Measurements from ENCODE around the gene APOF.
"Not testable (repeated sequence)": the region's sequence is repeated elsewhere in the genome, so short reads cannot be mapped to it uniquely, and the experiment has no call there.

The APOF gene

DNA sequence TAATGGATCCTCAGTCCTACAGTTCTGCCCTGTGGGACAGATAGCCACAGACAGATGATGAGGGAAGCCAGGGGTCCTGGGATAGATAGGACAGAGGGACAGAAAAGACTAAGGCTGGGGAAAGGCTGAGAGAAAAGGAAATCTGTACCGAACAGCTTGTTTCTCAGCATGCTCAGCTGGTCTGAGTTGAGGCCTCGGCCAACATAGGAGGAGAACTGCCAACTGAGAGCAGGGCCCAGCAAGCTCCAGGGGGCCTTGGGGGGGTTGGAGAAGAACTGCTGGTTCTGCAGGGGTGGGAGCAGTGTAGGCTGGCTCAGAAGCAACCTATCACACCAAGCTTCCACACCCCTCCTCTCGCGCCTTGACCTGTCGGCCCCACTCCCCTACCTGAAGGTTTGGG is 13.9 kb downstream of the APOF start:
- TF ChIP-seq, protein P1, sequence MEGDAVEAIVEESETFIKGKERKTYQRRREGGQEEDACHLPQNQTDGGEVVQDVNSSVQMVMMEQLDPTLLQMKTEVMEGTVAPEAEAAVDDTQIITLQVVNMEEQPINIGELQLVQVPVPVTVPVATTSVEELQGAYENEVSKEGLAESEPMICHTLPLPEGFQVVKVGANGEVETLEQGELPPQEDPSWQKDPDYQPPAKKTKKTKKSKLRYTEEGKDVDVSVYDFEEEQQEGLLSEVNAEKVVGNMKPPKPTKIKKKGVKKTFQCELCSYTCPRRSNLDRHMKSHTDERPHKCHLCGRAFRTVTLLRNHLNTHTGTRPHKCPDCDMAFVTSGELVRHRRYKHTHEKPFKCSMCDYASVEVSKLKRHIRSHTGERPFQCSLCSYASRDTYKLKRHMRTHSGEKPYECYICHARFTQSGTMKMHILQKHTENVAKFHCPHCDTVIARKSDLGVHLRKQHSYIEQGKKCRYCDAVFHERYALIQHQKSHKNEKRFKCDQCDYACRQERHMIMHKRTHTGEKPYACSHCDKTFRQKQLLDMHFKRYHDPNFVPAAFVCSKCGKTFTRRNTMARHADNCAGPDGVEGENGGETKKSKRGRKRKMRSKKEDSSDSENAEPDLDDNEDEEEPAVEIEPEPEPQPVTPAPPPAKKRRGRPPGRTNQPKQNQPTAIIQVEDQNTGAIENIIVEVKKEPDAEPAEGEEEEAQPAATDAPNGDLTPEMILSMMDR (IDR thresholded peaks at IDR 0.05; ENCODE audit: borderline replicate concordance, control extremely low read depth, extremely low read depth, insufficient read depth, missing control alignments): no peak
- in situ Hi-C loops (cut with MboI; ENCODE audit: low sequenced_read_pairs, unreplicated experiment): no loop called here
- no peak for DNase-seq (ENCODE audit: low spot score)

DNA sequence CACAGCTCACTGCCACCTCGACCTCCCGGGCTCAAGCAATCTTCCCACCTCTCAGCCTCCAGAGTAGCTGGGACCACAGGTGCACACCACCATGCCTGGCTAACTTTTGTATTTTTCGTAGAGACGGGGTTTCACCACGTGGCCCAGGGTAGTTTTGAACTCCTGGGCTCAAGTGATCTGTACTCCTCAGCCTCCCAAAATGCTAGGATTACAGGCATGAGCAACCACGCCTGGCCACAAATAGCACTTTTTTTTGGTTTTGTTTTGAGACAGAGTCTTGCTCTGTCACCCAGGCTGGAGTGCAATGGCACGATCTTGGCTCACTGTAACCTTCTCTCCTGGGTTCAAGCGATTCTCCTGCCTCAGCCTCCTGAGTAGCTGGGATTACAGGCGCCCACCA is 15.4 kb downstream of the APOF start:
- in situ Hi-C loops (cut with MboI; ENCODE audit: low sequenced_read_pairs, unreplicated experiment); DNase-seq (ENCODE audit: low spot score): not testable (repeated sequence)

DNA sequence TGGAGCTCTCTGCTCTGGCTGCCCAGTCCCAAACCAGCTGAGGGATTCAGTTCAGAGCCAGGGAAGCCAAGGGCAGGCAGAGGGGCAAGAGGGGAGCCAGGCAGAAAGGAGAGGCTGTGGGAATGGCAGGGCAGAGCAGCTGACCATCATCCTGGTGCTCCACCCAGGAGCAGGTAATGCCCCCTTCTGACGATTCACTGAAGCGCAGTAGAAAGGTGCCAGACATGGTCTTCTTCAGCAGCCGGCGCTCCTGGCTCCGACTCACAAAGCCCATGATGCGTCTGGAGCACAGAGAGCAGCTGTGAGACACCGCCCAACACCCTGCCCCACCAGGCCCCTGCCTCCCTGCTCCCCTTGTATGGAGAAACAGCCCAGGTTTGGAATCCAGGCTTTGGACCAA is 16.0 kb downstream of the APOF start:
- TF ChIP-seq, protein P1 (IDR thresholded peaks at IDR 0.05; ENCODE audit: borderline replicate concordance, control extremely low read depth, extremely low read depth, insufficient read depth, missing control alignments): no peak
- no peak for DNase-seq (ENCODE audit: low spot score)
- in situ Hi-C loops (cut with MboI; ENCODE audit: low sequenced_read_pairs, unreplicated experiment): no loop called here

DNA sequence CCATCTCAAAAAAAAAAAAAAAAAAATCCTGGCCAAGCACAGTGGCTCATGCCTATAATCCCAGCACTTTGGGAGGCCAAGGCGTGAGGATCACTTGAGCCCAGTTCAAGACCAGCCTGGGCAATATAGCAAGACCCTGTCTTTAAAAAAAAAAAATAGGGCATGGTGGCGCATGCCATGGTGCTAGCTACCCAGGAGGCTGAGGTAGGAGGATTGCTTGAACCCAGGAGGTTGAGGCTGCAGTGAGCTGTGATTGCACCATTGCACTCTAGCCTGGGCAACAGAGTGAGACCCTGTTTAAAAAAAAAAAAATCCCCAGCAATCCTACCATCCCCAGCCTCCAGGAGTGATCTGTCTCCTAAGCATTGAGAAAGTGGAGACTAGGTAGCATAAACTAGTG is 20.4 kb downstream of the APOF start:
- DNase-seq (ENCODE audit: low spot score); in situ Hi-C loops (cut with MboI; ENCODE audit: low sequenced_read_pairs, unreplicated experiment): not testable (repeated sequence)

DNA sequence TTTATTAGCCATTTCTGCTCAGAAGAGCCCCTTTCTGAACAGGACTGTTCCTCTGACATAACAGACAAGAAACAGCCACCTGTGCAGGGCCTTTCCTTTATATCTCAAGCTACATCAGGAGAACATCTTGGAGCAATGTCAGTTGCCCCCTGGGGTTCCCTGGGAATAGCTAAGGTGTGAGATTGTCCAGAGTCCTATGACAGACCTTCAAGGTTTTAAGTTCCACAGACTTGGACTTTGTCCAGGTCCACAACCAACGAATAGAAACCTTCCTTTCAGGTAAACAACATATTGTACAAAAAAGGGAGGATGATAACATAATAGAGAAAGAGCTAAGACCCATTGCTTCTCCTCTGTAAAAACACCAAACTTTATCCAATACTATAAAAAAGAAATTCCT is 21.0 kb downstream of the APOF start:
- in situ Hi-C loops (cut with MboI; ENCODE audit: low sequenced_read_pairs, unreplicated experiment): no loop called here
- TF ChIP-seq, protein P1 (IDR thresholded peaks at IDR 0.05; ENCODE audit: borderline replicate concordance, control extremely low read depth, extremely low read depth, insufficient read depth, missing control alignments): no peak
- DNase-seq (ENCODE audit: low spot score): no peak

DNA sequence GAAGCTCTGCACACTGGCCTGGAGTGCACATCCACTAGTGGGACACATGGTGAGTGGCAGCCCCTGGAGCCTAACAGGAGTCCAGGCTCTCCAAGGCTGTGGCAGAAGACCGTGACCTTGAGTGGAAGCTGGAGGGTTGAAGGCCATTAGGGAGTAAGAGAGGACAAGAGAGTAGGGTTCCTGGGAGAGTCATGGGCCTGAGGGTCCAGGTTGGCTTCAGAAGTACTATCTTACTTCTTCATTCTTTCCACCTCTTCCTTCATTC is 23.6 kb downstream of the APOF start:
- DNase-seq (ENCODE audit: low spot score): no peak
- TF ChIP-seq, protein P1 (IDR thresholded peaks at IDR 0.05; ENCODE audit: borderline replicate concordance, control extremely low read depth, extremely low read depth, insufficient read depth, missing control alignments): no peak
- in situ Hi-C loops (cut with MboI; ENCODE audit: low sequenced_read_pairs, unreplicated experiment): no loop called here

DNA sequence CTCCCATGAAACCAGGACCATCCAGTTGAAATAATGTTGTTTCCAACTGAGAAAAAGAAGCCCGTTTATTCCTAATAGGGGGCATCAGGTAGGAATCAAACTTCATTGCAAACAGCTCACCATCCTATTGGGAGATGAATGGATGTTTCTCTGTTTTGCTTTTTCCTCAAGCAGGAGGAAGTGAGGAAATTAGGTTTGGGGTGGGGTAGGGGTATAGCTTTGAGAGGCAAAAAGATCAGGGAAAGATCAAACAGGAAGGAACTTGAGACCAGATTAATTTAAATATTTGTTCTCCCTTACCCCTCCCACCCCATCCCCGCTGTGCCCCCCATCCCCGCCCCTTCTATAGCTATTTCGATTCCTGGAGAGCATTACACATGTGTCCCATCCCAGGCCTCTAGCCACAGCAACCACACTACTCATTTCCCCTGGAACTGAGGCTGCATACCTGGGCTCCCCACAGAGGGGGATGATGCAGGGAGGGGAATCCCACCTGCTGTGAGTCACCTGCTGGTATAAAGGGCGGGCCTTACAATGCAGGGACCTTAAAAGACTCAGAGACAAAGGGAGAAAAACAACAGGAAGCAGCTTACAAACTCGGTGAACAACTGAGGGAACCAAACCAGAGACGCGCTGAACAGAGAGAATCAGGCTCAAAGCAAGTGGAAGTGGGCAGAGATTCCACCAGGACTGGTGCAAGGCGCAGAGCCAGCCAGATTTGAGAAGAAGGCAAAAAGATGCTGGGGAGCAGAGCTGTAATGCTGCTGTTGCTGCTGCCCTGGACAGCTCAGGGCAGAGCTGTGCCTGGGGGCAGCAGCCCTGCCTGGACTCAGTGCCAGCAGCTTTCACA is 24.1 kb downstream of the APOF start, which contains the start of gene IL23A:
Gene IL23A (plus strand): TSS at position 577 of the 850 bp plus-strand sequence. CDS start 161 bp downstream, at position 738.
- TF ChIP-seq, protein P1 (IDR thresholded peaks at IDR 0.05; ENCODE audit: borderline replicate concordance, control extremely low read depth, extremely low read depth, insufficient read depth, missing control alignments): no peak
- DNase-seq (ENCODE audit: low spot score): peak; percentile 75
- in situ Hi-C loops (cut with MboI; ENCODE audit: low sequenced_read_pairs, unreplicated experiment): no loop called here

All from GM13976 (cell line).